ENCODE results near the gene GNG11. TPM values are rescaled to one million over a fixed set of nuclear protein-coding genes. Genes with fewer than 3 reads are reported as not detected.

GNG11 gene
- total RNA-seq, 1 experiment from 2014 or later: 7.0 TPM

- Histone ChIP-seq H3K9me3 (ENCODE audit: control insufficient read depth, insufficient read depth, low read depth, low read length) (no peaks in the 10 kb centered on the region), H3K27me3 (ENCODE audit: control insufficient read depth, insufficient read depth, low read length) (no peaks in the 10 kb centered on the region; the same call in 1 of the 2 replicates), H3K36me3 (ENCODE audit: control insufficient read depth, insufficient read depth, low read length) (no peaks in the 10 kb centered on the region), H3K4me3 (ENCODE audit: low read depth in 2 of 2, low read length in 2 of 2) (no peak overlapping the region), H3K4me1 (ENCODE audit: control insufficient read depth, insufficient read depth, low read length) (no peaks in the 10 kb centered on the region), H3K27ac (ENCODE audit: low read length) (no peak overlapping the region)
- POLR2A ChIA-PET: no interaction called here
- in situ Hi-C loops (cut with HindIII; ENCODE audit: low pct_unique_long_range_greater_than_20kb, low sequenced_read_pairs): no loop called here
- CTCF ChIA-PET: no interaction called here
- BruUV-seq (replicated peaks): no TSS peak
- intact Hi-C loops (cut with micrococcal nuclease; ENCODE audit: unreplicated experiment): no loop called here
- DNase-seq (ENCODE audit: low read depth, low spot score): no peak
- no peak for TF ChIP-seq CTCF (IDR thresholded peaks at IDR 0.05)
- TF ChIP-seq REST (IDR thresholded peaks at IDR 0.05; ENCODE audit: insufficient read depth in 1 of 2, low read depth in 2 of 2, low read length in 1 of 2): no peak
- TF ChIP-seq SIN3A (IDR thresholded peaks at IDR 0.05; ENCODE audit: borderline replicate concordance, insufficient read depth, low read depth, low read length): no peak
- no peak for TF ChIP-seq TCF7L2 (IDR thresholded peaks at IDR 0.05; ENCODE audit: low read depth, low read length)
- no peak for TF ChIP-seq POLR2AphosphoS5 (IDR thresholded peaks at IDR 0.05; ENCODE audit: low read depth, low read length)
- no peak for ATAC-seq
Measured at GRCh38 chr7:93973134-93973533, 51.6 kb downstream of the GNG11 start.

- CTCF ChIA-PET: interaction anchor here (0.6 kb wide), 1 partner anchor 351 kb away, joined by 3 read pairs; no protein-coding TSS in a partner anchor
Measured at GRCh38 chr7:93977211-93977950, 55.8 kb downstream of the GNG11 start.

More at GRCh38 chr7:93977211-93977950, 55.8 kb downstream of the GNG11 start:
- no peaks in the 10 kb centered on the region for H3K36me3 ChIP-seq (ENCODE audit: control insufficient read depth, insufficient read depth, low read length)
- in situ Hi-C loops (cut with HindIII; ENCODE audit: low pct_unique_long_range_greater_than_20kb, low sequenced_read_pairs): no loop called here
- BruUV-seq (replicated peaks): no TSS peak
- no peak for TF ChIP-seq REST (IDR thresholded peaks at IDR 0.05; ENCODE audit: insufficient read depth in 1 of 2, low read depth in 2 of 2, low read length in 1 of 2)
- no peak for TF ChIP-seq CTCF (IDR thresholded peaks at IDR 0.05)
- no peak for TF ChIP-seq POLR2AphosphoS5 (IDR thresholded peaks at IDR 0.05; ENCODE audit: low read depth, low read length)
- no peak for TF ChIP-seq TCF7L2 (IDR thresholded peaks at IDR 0.05; ENCODE audit: low read depth, low read length)
- no peak for TF ChIP-seq SIN3A (IDR thresholded peaks at IDR 0.05; ENCODE audit: borderline replicate concordance, insufficient read depth, low read depth, low read length)
- no peaks in the 10 kb centered on the region for H3K4me1 ChIP-seq (ENCODE audit: control insufficient read depth, insufficient read depth, low read length)
- DNase-seq (ENCODE audit: low read depth, low spot score): no peak
- H3K9me3 ChIP-seq (ENCODE audit: control insufficient read depth, insufficient read depth, low read depth, low read length): no peaks in the 10 kb centered on the region
- POLR2A ChIA-PET: no interaction called here
- intact Hi-C loops (cut with micrococcal nuclease; ENCODE audit: unreplicated experiment): no loop called here
- H3K4me3 ChIP-seq (ENCODE audit: low read depth in 2 of 2, low read length in 2 of 2): no peak overlapping the region
- H3K27me3 ChIP-seq (ENCODE audit: control insufficient read depth, insufficient read depth, low read length): no peaks in the 10 kb centered on the region
- no peak overlapping the region for H3K27ac ChIP-seq (ENCODE audit: low read length)
- no peak for ATAC-seq
